K562 (cell line): Measurements from ENCODE around the gene GPRASP3. TPM values are rescaled to one million over a fixed set of nuclear protein-coding genes. Genes with fewer than 3 reads are reported as not detected.

Source experiments
- ATAC-seq: fragments of 200-7000 bp; cut with Tn5 transposase; 3 replicates; pipeline ENCODE4 v1.9.1; 2020; ENCODE audit warnings: moderate library complexity
- BruUV-seq: library from RNA; stranded (reverse); fragments of 400-500 nt; replicated peaks from 2 replicates; lab custom pipeline; 2021; lab: Mats Ljungman, UMichigan
- CTCF ChIA-PET: fragments of 300-600 bp; formaldehyde crosslinking; extraction: SDS; loops from one replicate; lab custom pipeline; 2021; ENCODE audit warnings: low intra/inter-chr PET ratio; lab: Yijun Ruan, JAX
- POLR2A ChIA-PET: fragments of 300-600, 350-650 bp; sonication (Branson Sonifier 250); formaldehyde crosslinking; extraction: SDS; loops from one replicate; lab custom pipeline; 2021; ENCODE audit warnings: antibody characterized with exemption, inconsistent platforms; lab: Yijun Ruan, JAX
- DNase-seq, 4 experiments: peaks; one replicate each; pipeline versions ENCODE4 v3.0.0 to v3.0.0-alpha.2; 2011 to 2018; ENCODE audit warnings: low spot score in 3 of 4, mixed read lengths in 3 of 4; ENCODE audit errors: extremely low read depth in 1 of 4
- FAIRE-seq: peaks from 2 replicates; lab custom pipeline; 2011; peaks lifted over from hg19 to GRCh38; lab: Jason Lieb, UNC
- H2AFZ ChIP-seq: 2 replicates; pipeline ENCODE4 v1.6.0; 2011; ENCODE audit warnings: low read depth, low read length, control low read depth, inconsistent platforms
- H3K27ac ChIP-seq: fragments of 200-600 bp; 3 replicates; pipeline ENCODE4 v1.8.0; 2011; ENCODE audit warnings: low read depth, mild to moderate bottlenecking, control low read depth, inconsistent platforms, low read length, moderate library complexity, mixed read lengths; ENCODE audit errors: extremely low read depth
- H3K27me3 ChIP-seq, 2 experiments: fragments of 300-600 bp in 1 of 2; 2 replicates in 1 of 2; 3 replicates in 1 of 2; pipeline versions ENCODE4 v1.6.0 to v1.8.0; 2011; ENCODE audit warnings: inconsistent platforms in 2 of 2, low read length in 2 of 2, mild to moderate bottlenecking in 1 of 2, mixed read lengths in 1 of 2, moderate library complexity in 1 of 2; ENCODE audit not compliant: control insufficient read depth in 2 of 2, insufficient read depth in 2 of 2
- H3K36me3 ChIP-seq: fragments of 300-600 bp; 3 replicates; pipeline ENCODE4 v1.8.0; 2011; ENCODE audit warnings: mild to moderate bottlenecking, low read length, inconsistent platforms; ENCODE audit not compliant: control insufficient read depth, insufficient read depth
- H3K4me1 ChIP-seq, 2 experiments: fragments of 200-600 bp in 1 of 2; replicated peaks in 1 of 2; 2 replicates in 1 of 2; 3 replicates in 1 of 2; pipeline versions ENCODE4 v1.5.1 to v1.8.0; 2011; ENCODE audit warnings: inconsistent platforms in 2 of 2, low read length in 2 of 2, mild to moderate bottlenecking in 1 of 2, mixed read lengths in 1 of 2, moderate library complexity in 1 of 2; ENCODE audit not compliant: control insufficient read depth in 2 of 2, insufficient read depth in 2 of 2
- H3K4me2 ChIP-seq: 2 replicates; pipeline ENCODE4 v1.6.1; 2011; ENCODE audit warnings: low read length, control low read depth, inconsistent platforms, mixed read lengths; ENCODE audit not compliant: insufficient read depth
- H3K4me3 ChIP-seq: fragments of 200-600 bp; sonication (generic), shearing (Covaris generic); 2 replicates; pipeline ENCODE4 v1.5.1; 2016; ENCODE audit warnings: control low read depth, inconsistent platforms
- H3K79me2 ChIP-seq: fragments of 200-600 bp; 3 replicates; pipeline ENCODE4 v1.8.0; 2011; ENCODE audit warnings: low read length, inconsistent platforms; ENCODE audit not compliant: control insufficient read depth, insufficient read depth
- H3K9ac ChIP-seq, 2 experiments: 2 replicates each; pipeline versions ENCODE4 v1.6.0 to v1.6.1; 2011; ENCODE audit warnings: low read depth in 2 of 2, low read length in 2 of 2, control low read depth in 1 of 2, inconsistent platforms in 1 of 2, mild to moderate bottlenecking in 1 of 2, mixed read lengths in 1 of 2; ENCODE audit not compliant: insufficient read depth in 1 of 2
- H3K9me1 ChIP-seq: one replicate; pipeline ENCODE4 v1.6.0; 2011; ENCODE audit warnings: inconsistent platforms, mild to moderate bottlenecking, low read length, moderate library complexity; ENCODE audit not compliant: control insufficient read depth, insufficient read depth
- H3K9me3 ChIP-seq: replicated peaks from 2 replicates; pipeline ENCODE4 v1.5.1; 2011; ENCODE audit warnings: low read depth, low read length, inconsistent platforms; ENCODE audit not compliant: control insufficient read depth, insufficient read depth
- H4K20me1 ChIP-seq: replicated peaks from 2 replicates; pipeline ENCODE4 v1.6.1; 2011; ENCODE audit warnings: low read length, inconsistent platforms, mixed read lengths; ENCODE audit not compliant: control insufficient read depth, insufficient read depth
- ARID3B ChIP-seq: fragments of 250-450 bp; sonication (Bioruptor Pico); IDR thresholded peaks from 2 replicates; pipeline ENCODE4 v1.4.0; 2020; ENCODE audit warnings: borderline replicate concordance
- FOXJ3 ChIP-seq: sonication (generic); formaldehyde crosslinking; IDR thresholded peaks from 2 replicates; pipeline ENCODE4 v1.4.0; 2020; ENCODE audit warnings: mild to moderate bottlenecking, missing genetic modification reagents
- HLTF ChIP-seq: fragments of 450-650 bp; IDR thresholded peaks from 2 replicates; pipeline ENCODE4 v1.6.1; 2016
- KAT2B ChIP-seq: IDR thresholded peaks from one replicate; pipeline ENCODE4 v1.6.1; 2012; ENCODE audit warnings: low read depth, mild to moderate bottlenecking, control low read depth, inconsistent platforms, low read length, moderate library complexity
- KHSRP ChIP-seq: fragments of 450-650 bp; IDR thresholded peaks from 2 replicates; pipeline ENCODE4 v1.6.1; 2017
- LEF1 ChIP-seq: fragments of 450-650 bp; IDR thresholded peaks from 2 replicates; pipeline ENCODE4 v1.6.1; 2016; ENCODE audit warnings: mild to moderate bottlenecking
- NELFE ChIP-seq: IDR thresholded peaks from 2 replicates; pipeline ENCODE4 v1.6.1; 2011; ENCODE audit warnings: mild to moderate bottlenecking; ENCODE audit not compliant: insufficient read depth, insufficient read length
- PCBP1 ChIP-seq: fragments of 200-400 bp; formaldehyde crosslinking; IDR thresholded peaks from 2 replicates; pipeline ENCODE4 v1.6.1; 2018; ENCODE audit warnings: mild to moderate bottlenecking, low read depth, low read length; ENCODE audit not compliant: poor library complexity, severe bottlenecking
- RFX7 ChIP-seq: fragments of 250-450 bp; sonication (Bioruptor Pico); IDR thresholded peaks from 2 replicates; pipeline ENCODE4 v1.5.1; 2021; ENCODE audit warnings: mild to moderate bottlenecking
- SPI1 ChIP-seq: IDR thresholded peaks from 2 replicates; pipeline ENCODE4 v1.6.1; 2011; ENCODE audit warnings: low read depth, low read length, control low read depth, borderline replicate concordance
- TAF1 ChIP-seq: IDR thresholded peaks from 2 replicates; pipeline ENCODE4 v1.6.1; 2011; ENCODE audit warnings: mild to moderate bottlenecking, low read length, moderate library complexity; ENCODE audit not compliant: insufficient read depth, control insufficient read depth, severe bottlenecking; ENCODE audit errors: extremely low read depth
- ZBTB40 ChIP-seq, 2 experiments: fragments of 450-650 bp in 1 of 2; sonication (generic) in 1 of 2; formaldehyde crosslinking in 1 of 2; IDR thresholded peaks; 2 replicates each; pipeline versions ENCODE4 v1.7.1 to v1.9.0; 2016 to 2022; ENCODE audit warnings: inconsistent platforms in 1 of 2, mild to moderate bottlenecking in 1 of 2, missing genetic modification reagents in 1 of 2
- ZNF165 ChIP-seq: fragments of 250-450 bp; sonication (Bioruptor Pico); IDR thresholded peaks from 2 replicates; pipeline ENCODE4 v1.4.0; 2020; ENCODE audit warnings: borderline replicate concordance
- ZNF431 ChIP-seq: sonication (generic); formaldehyde crosslinking; IDR thresholded peaks from 2 replicates; pipeline ENCODE4 v1.8.0; 2022; ENCODE audit warnings: mild to moderate bottlenecking, missing genetic modification reagents
- WGBS: fragments of 100-300 bp; shearing (Covaris generic); methylation state at CpG from one replicate; pipeline ENCODE4 v1.1.6; 2016; ENCODE audit warnings: low coverage, mixed read lengths; ENCODE audit not compliant: insufficient coverage; ENCODE audit errors: missing lambda C conversion rate; 5-methylcytosine and 5-hydroxymethylcytosine counted together
- in situ Hi-C: fragments of 300-500 bp; cut with MboI; formaldehyde crosslinking; loops from 4 replicates; pipeline ENCODE4 v1.15.0; 2018; ENCODE audit warnings: inconsistent platforms, mixed read lengths
- intact Hi-C: fragments of 100-400 bp; cut with micrococcal nuclease; formaldehyde crosslinking; loops from 2 replicates; pipeline ENCODE4 v1.14.2; 2022
- polyA plus RNA-seq, 8 experiments: library from polyadenylated mRNA; depleted of rRNA in 4 of 8; stranded (reverse) in 5 of 8; unstranded in 3 of 8; fragments of >200 nt; fragmentation: Nextera tagmentation in 2 of 8; fragmentation: Illumina TruSeq in 1 of 8; extraction: Ambion mirVana in 2 of 8; extraction: Trizol in 1 of 8; gene quantifications; 2 replicates each; pipeline versions ENCODE4 v1.2.1 to v1.2.3, GENCODE V29; 2011 to 2014; ENCODE audit warnings: inconsistent platforms in 1 of 8, missing spikeins in 1 of 8
- total RNA-seq, 7 experiments: library from RNA; depleted of rRNA in 6 of 7; stranded (reverse); fragments of >200 nt in 6 of 7; fragmentation: Illumina TruSeq in 2 of 7; extraction: Trizol in 2 of 7; gene quantifications; 2 replicates each; pipeline versions ENCODE4 v1.2.1 to v1.2.3, GENCODE V29; 2011 to 2021; ENCODE audit warnings: low replicate concordance in 1 of 7

The GPRASP3 gene
- total and polyA plus RNA-seq, 9 of the 15 experiments (the other 6 are each of a cell fraction or from before 2014, with no cell fraction given) = 0.50 to 1.9 (median 1.1) TPM

GRCh38 chrX:102723456-102723855, 2.9 kb downstream of the GPRASP3 start:
- Histone ChIP-seq H3K9me3 (no peaks in the 10 kb centered on the region), H2AFZ (no peak overlapping the region), H3K9me1 (no peaks in the 10 kb centered on the region), H3K27me3 (no peaks in the 10 kb centered on the region), H3K79me2 (no peaks in the 10 kb centered on the region), H3K27ac (no peak overlapping the region), H3K36me3 (no peaks in the 10 kb centered on the region), H3K4me1 (no peaks in the 10 kb centered on the region; a peak in 1 of 5 replicates), H3K9ac (no peak overlapping the region), H4K20me1 (no peaks in the 10 kb centered on the region), H3K4me3 (no peak overlapping the region), H3K4me2 (no peak overlapping the region)
- WGBS = 0% methylated on average over 1 of the region's 1 CpG
- ATAC-seq (no peak), FAIRE-seq (no peak), DNase-seq (no peak)
- ChIA-PET CTCF (no interaction called here), POLR2A (no interaction called here)
- in situ Hi-C loops (no loop called here), intact Hi-C loops (no loop called here)
- BruUV-seq = no TSS peak
- TF ChIP-seq KHSRP (no peak), PCBP1 (no peak), SPI1 (no peak), LEF1 (no peak), KAT2B (no peak), HLTF (no peak), TAF1 (no peak), ARID3B (CRISPR knock-in tag) (no peak), ZNF431 (CRISPR knock-in tag) (no peak), ZNF165 (CRISPR knock-in tag) (no peak), FOXJ3 (CRISPR knock-in tag) (no peak), ZBTB40 (IDR thresholded peaks at IDR 0.05) (no peak), ZBTB40 (CRISPR knock-in tag; IDR thresholded peaks at IDR 0.05) (no peak), RFX7 (CRISPR knock-in tag) (no peak), NELFE (no peak)
